ENCODE measurements around the gene CSTPP1.
A peak's percentile ranks its signal among the peaks of the same experiment; 100 is the strongest.
"Not testable (repeated sequence)": the region's sequence is repeated elsewhere in the genome, so short reads cannot be mapped to it uniquely, and the experiment has no call there.

CSTPP1 gene

GRCh38 chr11:47185305-47186075 is 248.9 kb downstream of the CSTPP1 start:
- FAIRE-seq (no peak), DNase-seq (ENCODE audit: extremely low spot score, insufficient read length, low read depth) (no peak)

- FAIRE-seq = no peak
- no peak for DNase-seq (ENCODE audit: extremely low spot score, insufficient read length, low read depth)
Observed at GRCh38 chr11:47186076-47186699, 249.6 kb downstream of the CSTPP1 start, which contains the start of gene PACSIN3. Gene PACSIN3 (minus strand): TSS chr11:47186434. CDS start chr11:47182727, 3,707 bp downstream.

GRCh38 chr11:47186700-47187695 is 250.4 kb downstream of the CSTPP1 start:
- DNase-seq (ENCODE audit: extremely low spot score, insufficient read length, low read depth) (no peak), FAIRE-seq (peak; percentile 52)

GRCh38 chr11:47187723-47188122 is 251.2 kb downstream of the CSTPP1 start:
- DNase-seq (ENCODE audit: extremely low spot score, insufficient read length, low read depth) (no peak), FAIRE-seq (no peak)

GRCh38 chr11:47188259-47188658 is 251.7 kb downstream of the CSTPP1 start:
- no peak for FAIRE-seq
- no peak for DNase-seq (ENCODE audit: extremely low spot score, insufficient read length, low read depth)

- DNase-seq (ENCODE audit: extremely low spot score, insufficient read length, low read depth) = no peak
- FAIRE-seq = no peak
Observed at GRCh38 chr11:47189100-47189834, 252.7 kb downstream of the CSTPP1 start.

GRCh38 chr11:47191137-47191536 is 254.6 kb downstream of the CSTPP1 start:
- FAIRE-seq; DNase-seq (ENCODE audit: extremely low spot score, insufficient read length, low read depth): not testable (repeated sequence)

GRCh38 chr11:47192111-47192510 is 255.6 kb downstream of the CSTPP1 start:
- no peak for DNase-seq (ENCODE audit: extremely low spot score, insufficient read length, low read depth)
- no peak for FAIRE-seq

GRCh38 chr11:47198161-47198560 is 261.6 kb downstream of the CSTPP1 start:
- FAIRE-seq; DNase-seq (ENCODE audit: extremely low spot score, insufficient read length, low read depth): not testable (repeated sequence)

GRCh38 chr11:47201015-47201414 is 264.5 kb downstream of the CSTPP1 start:
- DNase-seq (ENCODE audit: extremely low spot score, insufficient read length, low read depth) (no peak), FAIRE-seq (no peak)

- FAIRE-seq = no peak
- DNase-seq (ENCODE audit: extremely low spot score, insufficient read length, low read depth) = no peak
Observed at GRCh38 chr11:47202576-47202975, 266.0 kb downstream of the CSTPP1 start.

GRCh38 chr11:47204637-47204989 is 268.1 kb downstream of the CSTPP1 start:
- FAIRE-seq (no peak), DNase-seq (ENCODE audit: extremely low spot score, insufficient read length, low read depth) (no peak)

- DNase-seq (ENCODE audit: extremely low spot score, insufficient read length, low read depth); FAIRE-seq: not testable (repeated sequence)
Observed at GRCh38 chr11:47206577-47206976, 270.0 kb downstream of the CSTPP1 start.

- no peak for DNase-seq (ENCODE audit: extremely low spot score, insufficient read length, low read depth)
- FAIRE-seq = no peak
Observed at GRCh38 chr11:47207459-47207858, 270.9 kb downstream of the CSTPP1 start.

- FAIRE-seq; DNase-seq (ENCODE audit: extremely low spot score, insufficient read length, low read depth): not testable (repeated sequence)
Observed at GRCh38 chr11:47208008-47208552, 271.5 kb downstream of the CSTPP1 start.

GRCh38 chr11:47208628-47209027 is 272.1 kb downstream of the CSTPP1 start:
- FAIRE-seq (no peak), DNase-seq (ENCODE audit: extremely low spot score, insufficient read length, low read depth) (no peak)

All from GM18507 (cell line).